ENCODE data around the gene VEZF1.

VEZF1 gene

DNA sequence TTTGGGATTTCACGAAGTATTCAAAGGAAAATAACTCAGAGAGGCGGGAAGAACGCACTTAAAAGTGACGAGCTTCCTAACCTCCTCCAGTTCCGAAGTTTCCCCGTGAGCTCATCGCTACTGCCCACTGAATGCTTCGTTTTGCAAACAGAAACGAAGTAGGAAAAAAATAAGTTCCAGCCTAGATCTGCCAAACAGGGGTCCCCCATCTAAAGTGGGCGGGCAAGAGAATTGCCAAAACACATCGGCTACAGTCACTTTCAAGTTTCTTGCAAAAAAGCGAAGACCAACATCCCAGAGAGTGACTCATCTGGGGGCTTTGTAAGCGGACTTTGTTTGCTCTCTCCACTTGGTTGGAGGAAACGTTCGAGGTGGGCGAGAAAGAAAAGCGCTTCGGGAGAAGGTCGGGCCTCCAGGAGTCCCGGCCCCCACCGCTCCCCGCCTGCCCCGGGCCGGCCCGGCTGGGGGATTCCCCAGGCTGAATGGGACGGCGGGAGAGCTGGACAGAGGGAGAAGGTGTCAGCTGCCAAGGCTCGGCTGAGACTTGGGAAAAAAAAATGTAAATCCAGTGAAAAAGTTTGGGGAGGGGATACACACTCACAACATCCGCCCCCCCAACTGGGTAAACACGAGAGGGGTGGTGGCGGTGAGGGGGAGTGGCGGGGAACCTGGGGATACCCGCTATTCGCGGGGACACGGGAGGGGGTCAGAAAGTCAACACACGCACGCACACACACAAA lies 1.0 kb downstream of the VEZF1 start:
- TF ChIP-seq, protein P1, sequence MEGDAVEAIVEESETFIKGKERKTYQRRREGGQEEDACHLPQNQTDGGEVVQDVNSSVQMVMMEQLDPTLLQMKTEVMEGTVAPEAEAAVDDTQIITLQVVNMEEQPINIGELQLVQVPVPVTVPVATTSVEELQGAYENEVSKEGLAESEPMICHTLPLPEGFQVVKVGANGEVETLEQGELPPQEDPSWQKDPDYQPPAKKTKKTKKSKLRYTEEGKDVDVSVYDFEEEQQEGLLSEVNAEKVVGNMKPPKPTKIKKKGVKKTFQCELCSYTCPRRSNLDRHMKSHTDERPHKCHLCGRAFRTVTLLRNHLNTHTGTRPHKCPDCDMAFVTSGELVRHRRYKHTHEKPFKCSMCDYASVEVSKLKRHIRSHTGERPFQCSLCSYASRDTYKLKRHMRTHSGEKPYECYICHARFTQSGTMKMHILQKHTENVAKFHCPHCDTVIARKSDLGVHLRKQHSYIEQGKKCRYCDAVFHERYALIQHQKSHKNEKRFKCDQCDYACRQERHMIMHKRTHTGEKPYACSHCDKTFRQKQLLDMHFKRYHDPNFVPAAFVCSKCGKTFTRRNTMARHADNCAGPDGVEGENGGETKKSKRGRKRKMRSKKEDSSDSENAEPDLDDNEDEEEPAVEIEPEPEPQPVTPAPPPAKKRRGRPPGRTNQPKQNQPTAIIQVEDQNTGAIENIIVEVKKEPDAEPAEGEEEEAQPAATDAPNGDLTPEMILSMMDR (IDR thresholded peaks at IDR 0.05; ENCODE audit: insufficient read depth, low read length, poor library complexity, severe bottlenecking) = no peak
- H3K36me3 ChIP-seq (ENCODE audit: control insufficient read depth, insufficient read depth, low read length) = peaks cover 5% of the 10 kb centered on the region; the same call in 1 of the 2 replicates
- H3K27me3 ChIP-seq (replicated peaks; ENCODE audit: control insufficient read depth, insufficient read depth, low read length) = no peaks in the 10 kb centered on the region
- peak overlapping the region; percentile 92 for H3K4me3 ChIP-seq (replicated peaks; ENCODE audit: low read depth, low read length)
- no peak for DNase-seq (ENCODE audit: extremely low read depth, insufficient read length)

DNA sequence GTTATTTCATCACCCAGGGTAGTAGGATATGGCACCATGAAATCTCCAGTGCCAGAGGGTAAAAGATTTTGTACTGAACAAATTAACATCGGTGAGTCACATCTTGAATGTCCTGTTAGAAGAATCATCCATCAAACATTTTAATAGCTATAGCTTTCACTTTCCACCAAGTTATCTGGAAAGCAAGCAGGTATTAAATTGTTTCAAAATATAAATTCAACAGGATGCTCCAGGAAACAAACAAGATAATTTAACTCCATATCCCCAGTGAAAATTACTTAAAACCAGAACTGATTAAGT lies 2.4 kb downstream of the VEZF1 start:
- TF ChIP-seq, protein P1 (IDR thresholded peaks at IDR 0.05; ENCODE audit: insufficient read depth, low read length, poor library complexity, severe bottlenecking) = no peak
- no peak for DNase-seq (ENCODE audit: extremely low read depth, insufficient read length)
- H3K27me3 ChIP-seq (replicated peaks; ENCODE audit: control insufficient read depth, insufficient read depth, low read length) = no peaks in the 10 kb centered on the region
- no peak overlapping the region for H3K4me3 ChIP-seq (replicated peaks; ENCODE audit: low read depth, low read length)
- H3K36me3 ChIP-seq (ENCODE audit: control insufficient read depth, insufficient read depth, low read length) = peaks cover 5% of the 10 kb centered on the region; the same call in 1 of the 2 replicates

DNA sequence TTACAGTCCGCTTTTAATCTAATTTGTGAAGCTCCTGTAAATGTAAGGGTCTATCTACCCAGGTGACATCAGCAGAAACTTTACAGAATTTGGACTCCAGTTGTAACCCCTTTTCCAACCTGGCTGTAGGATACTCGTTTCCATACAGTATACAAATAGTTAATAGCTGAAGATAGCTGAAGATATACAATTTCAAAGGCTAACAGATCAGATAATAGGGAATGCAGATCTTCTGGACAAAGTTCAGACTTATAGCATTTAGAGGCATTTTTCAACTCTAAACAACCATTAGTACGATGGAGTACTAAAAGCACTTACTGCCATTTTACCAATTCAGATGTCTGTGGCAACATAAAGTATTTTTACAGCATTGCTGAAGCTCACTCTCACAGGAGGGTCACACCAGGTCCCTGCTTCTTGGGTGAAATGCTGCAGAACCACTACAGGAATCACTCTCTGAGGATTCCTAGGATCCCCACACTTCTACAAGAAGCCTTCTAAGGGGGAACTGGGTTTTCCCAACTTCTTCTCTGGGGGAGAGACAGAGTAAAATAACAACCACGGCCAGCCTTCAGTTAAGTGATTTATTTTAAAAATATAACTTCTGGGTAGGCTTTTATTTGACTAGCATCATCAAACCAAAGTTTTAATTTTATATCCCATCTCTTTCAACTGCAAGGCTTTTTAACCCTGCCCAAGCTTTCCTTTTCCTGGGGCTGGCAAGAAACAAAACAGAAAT lies 2.9 kb downstream of the VEZF1 start:
- H3K36me3 ChIP-seq (ENCODE audit: control insufficient read depth, insufficient read depth, low read length) = peaks cover 5% of the 10 kb centered on the region; the same call in 1 of the 2 replicates
- DNase-seq (ENCODE audit: extremely low read depth, insufficient read length) = no peak
- TF ChIP-seq, protein P1 (IDR thresholded peaks at IDR 0.05; ENCODE audit: insufficient read depth, low read length, poor library complexity, severe bottlenecking) = no peak

DNA sequence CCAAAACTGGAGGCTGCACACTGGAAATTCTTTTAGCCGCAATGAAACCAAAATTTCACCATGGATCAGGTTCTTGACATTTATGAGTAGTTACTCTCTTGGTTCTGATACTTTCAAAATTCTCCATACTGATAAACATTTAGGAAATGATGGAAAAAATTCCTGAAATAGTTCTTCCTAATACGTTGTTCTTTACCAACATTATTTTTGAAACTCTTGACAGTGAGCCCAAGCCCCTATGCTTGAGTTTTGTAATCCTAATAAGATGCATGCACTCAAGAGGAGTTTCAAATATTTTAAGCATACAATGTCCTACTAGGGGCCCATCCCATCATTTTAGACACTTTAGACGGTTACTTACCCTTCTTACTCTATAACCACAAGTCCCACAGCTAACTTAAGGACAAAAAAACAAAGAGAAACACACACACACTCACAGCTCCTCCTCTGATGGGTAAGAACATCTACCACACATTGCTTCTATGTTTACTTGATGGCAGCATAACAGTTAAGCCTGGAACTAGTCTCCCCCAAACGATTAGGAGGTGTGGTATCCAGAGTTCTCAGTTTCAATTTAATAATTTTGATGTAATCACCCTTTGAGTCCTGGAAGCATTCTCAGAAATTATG lies 3.7 kb downstream of the VEZF1 start:
- no peak overlapping the region for H3K4me3 ChIP-seq (replicated peaks; ENCODE audit: low read depth, low read length)

More for the DNA sequence above, 2.9 kb downstream of the VEZF1 start:
- H3K27me3 ChIP-seq (replicated peaks; ENCODE audit: control insufficient read depth, insufficient read depth, low read length) = no peaks in the 10 kb centered on the region
- no peak overlapping the region for H3K4me3 ChIP-seq (replicated peaks; ENCODE audit: low read depth, low read length)

DNA sequence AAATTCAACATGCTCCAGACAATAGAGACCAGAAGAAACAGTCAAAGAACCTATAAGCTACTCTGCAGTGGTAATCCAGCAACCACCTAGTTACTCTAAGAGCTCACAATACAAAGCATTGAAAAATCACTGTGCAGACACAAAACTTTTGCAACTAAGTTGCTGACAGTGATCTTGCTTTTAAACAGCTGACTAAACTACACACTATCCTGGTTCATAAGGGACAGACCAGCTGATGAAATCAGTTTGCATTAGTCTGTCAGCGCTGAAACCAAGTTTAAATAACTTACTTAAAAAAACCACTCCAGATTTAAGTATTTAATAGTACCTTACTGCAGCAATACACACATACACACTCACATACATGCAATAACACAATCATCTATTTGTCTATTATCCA lies 4.6 kb downstream of the VEZF1 start:
- no peak overlapping the region for H3K4me3 ChIP-seq (replicated peaks; ENCODE audit: low read depth, low read length)
- peaks cover 8% of the 10 kb centered on the region for H3K36me3 ChIP-seq (ENCODE audit: control insufficient read depth, insufficient read depth, low read length)
- TF ChIP-seq, protein P1 (IDR thresholded peaks at IDR 0.05; ENCODE audit: insufficient read depth, low read length, poor library complexity, severe bottlenecking) = no peak

More for the DNA sequence above, 3.7 kb downstream of the VEZF1 start:
- Histone ChIP-seq H3K36me3 (ENCODE audit: control insufficient read depth, insufficient read depth, low read length) (peaks cover 5% of the 10 kb centered on the region; the same call in 1 of the 2 replicates), H3K27me3 (replicated peaks; ENCODE audit: control insufficient read depth, insufficient read depth, low read length) (no peaks in the 10 kb centered on the region)
- TF ChIP-seq, protein P1 (IDR thresholded peaks at IDR 0.05; ENCODE audit: insufficient read depth, low read length, poor library complexity, severe bottlenecking) = no peak
- no peak for DNase-seq (ENCODE audit: extremely low read depth, insufficient read length)

More for the DNA sequence above, 4.6 kb downstream of the VEZF1 start:
- H3K27me3 ChIP-seq (replicated peaks; ENCODE audit: control insufficient read depth, insufficient read depth, low read length) = no peaks in the 10 kb centered on the region
- DNase-seq (ENCODE audit: extremely low read depth, insufficient read length) = no peak
